HG03354 (cell line): ENCODE data around the gene DOCK2.

Source experiments
- ATAC-seq: cut with Tn5 transposase; IDR thresholded peaks from one replicate; pipeline ENCODE4 v1.9.1; 2021; ENCODE audit warnings: mild to moderate bottlenecking; ENCODE audit not compliant: unreplicated experiment, poor library complexity, severe bottlenecking

Gene DOCK2

GRCh38 chr5:169989365-169989764, 352.3 kb downstream of the DOCK2 start:
- no peak for ATAC-seq

- ATAC-seq: no peak
Observed at GRCh38 chr5:169991115-169991869, 354.2 kb downstream of the DOCK2 start.

GRCh38 chr5:169992789-169993484, 355.9 kb downstream of the DOCK2 start:
- ATAC-seq: no peak

- ATAC-seq: no peak
Observed at GRCh38 chr5:169993485-169993790, 356.4 kb downstream of the DOCK2 start.

- ATAC-seq: no peak
Observed at GRCh38 chr5:169997798-169998197, 360.7 kb downstream of the DOCK2 start.

GRCh38 chr5:169999621-170000020, 362.5 kb downstream of the DOCK2 start:
- ATAC-seq: no peak

- ATAC-seq: no peak
Observed at GRCh38 chr5:170000155-170000554, 363.1 kb downstream of the DOCK2 start.

GRCh38 chr5:170006021-170006420, 368.9 kb downstream of the DOCK2 start:
- no peak for ATAC-seq

GRCh38 chr5:170008376-170008775, 371.3 kb downstream of the DOCK2 start:
- no peak for ATAC-seq

- ATAC-seq: no peak
Observed at GRCh38 chr5:170010595-170010994, 373.5 kb downstream of the DOCK2 start.

- no peak for ATAC-seq
Observed at GRCh38 chr5:170011751-170012150, 374.7 kb downstream of the DOCK2 start.

GRCh38 chr5:170012622-170013021, 375.5 kb downstream of the DOCK2 start:
- no peak for ATAC-seq

GRCh38 chr5:170020423-170020822, 383.3 kb downstream of the DOCK2 start:
- no peak for ATAC-seq

- ATAC-seq: no peak
Observed at GRCh38 chr5:170021506-170021905, 384.4 kb downstream of the DOCK2 start.

GRCh38 chr5:170025853-170026252, 388.8 kb downstream of the DOCK2 start:
- no peak for ATAC-seq

- ATAC-seq: no peak
Observed at GRCh38 chr5:170028124-170028523, 391.0 kb downstream of the DOCK2 start.

GRCh38 chr5:170034231-170034630, 397.2 kb downstream of the DOCK2 start:
- no peak for ATAC-seq

- ATAC-seq: no peak
Observed at GRCh38 chr5:170038241-170038640, 401.2 kb downstream of the DOCK2 start.

GRCh38 chr5:170039830-170040229, 402.8 kb downstream of the DOCK2 start:
- no peak for ATAC-seq

GRCh38 chr5:170046241-170046640, 409.2 kb downstream of the DOCK2 start:
- no peak for ATAC-seq

GRCh38 chr5:170049713-170050112, 412.6 kb downstream of the DOCK2 start:
- no peak for ATAC-seq
